HuH-7.5 (cell line): ENCODE results near the gene RPS3.
A peak's percentile ranks its signal among the peaks of the same experiment; 100 is the strongest.
"Not testable (repeated sequence)": the region's sequence is repeated elsewhere in the genome, so short reads cannot be mapped to it uniquely, and the experiment has no call there.

Experiments
- DNase-seq: peaks from one replicate; pipeline ENCODE4 v3.0.0; 2011; ENCODE audit warnings: low spot score

RPS3 gene

GRCh38 chr11:75380716-75381420 is 18.4 kb upstream of the RPS3 start:
- DNase-seq = no peak

- no peak for DNase-seq
Measured at GRCh38 chr11:75383246-75383645, 16.1 kb upstream of the RPS3 start.

DNA sequence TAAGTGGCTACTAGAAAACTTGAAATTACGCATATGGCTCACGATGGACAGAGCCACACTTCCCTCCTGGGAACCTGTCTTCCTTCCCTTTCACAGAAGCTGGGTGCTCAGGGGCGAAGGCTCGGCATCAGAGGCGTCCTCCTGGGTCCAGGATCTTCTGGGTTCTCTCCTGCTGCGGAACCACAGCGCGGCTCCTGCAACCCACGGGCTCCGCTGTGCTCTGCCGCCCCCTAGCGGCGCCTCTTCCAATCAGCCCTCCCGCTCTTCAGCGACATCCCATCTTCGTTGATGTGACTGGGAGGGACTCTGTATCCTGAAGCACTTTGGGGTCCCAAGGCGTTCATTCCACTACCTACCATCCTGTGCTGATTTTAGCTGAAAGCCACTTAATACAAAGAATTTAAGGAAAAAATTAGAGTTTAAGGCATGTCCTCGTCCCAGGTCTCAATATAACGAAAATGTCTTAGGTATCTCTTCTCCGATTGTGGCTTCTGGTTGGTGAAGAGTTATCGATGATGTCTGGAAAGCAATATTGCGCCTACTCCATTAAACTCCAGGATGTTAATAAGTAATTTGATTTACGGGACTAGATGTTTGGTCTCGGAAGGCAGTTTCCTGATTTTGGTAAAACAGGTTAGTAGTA is 14.8 kb upstream of the RPS3 start:
- peak; percentile 77 for DNase-seq

DNA sequence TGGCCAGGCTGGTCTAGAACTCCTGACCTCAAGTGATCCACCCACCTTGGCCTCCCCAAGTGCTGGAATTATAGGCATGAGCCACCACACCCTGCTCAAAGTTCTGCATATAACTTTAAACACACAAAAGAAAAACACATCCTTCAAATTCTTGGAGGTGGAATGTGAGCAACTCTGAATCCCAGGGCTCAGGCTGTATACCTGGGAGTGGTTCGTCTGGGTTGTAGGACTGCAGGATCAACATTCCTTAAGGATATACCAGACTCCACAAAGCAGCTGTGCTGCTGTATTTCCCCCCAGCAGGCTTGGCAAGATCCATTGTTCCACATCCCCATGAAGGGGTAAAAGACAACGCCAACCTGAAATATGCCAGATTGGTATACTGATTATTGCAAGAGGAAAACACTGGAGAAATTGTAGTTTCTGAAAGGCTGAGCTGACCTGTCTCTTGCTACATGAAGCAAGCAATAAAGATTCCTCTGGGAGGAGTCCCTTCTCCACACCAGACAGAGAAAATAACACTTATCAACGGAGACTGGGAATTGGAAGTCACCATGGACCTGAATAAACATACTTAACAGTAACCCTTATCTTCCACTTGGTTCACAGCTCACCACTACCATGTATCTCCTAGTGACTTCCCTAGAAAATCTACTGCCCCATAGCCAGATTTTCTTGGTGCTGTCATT is 12.2 kb upstream of the RPS3 start:
- no peak for DNase-seq

GRCh38 chr11:75387736-75388294 is 11.5 kb upstream of the RPS3 start:
- no peak for DNase-seq

- peak; percentile 64 for DNase-seq
Measured at GRCh38 chr11:75388386-75389275, 10.7 kb upstream of the RPS3 start.

GRCh38 chr11:75389276-75389605 is 10.1 kb upstream of the RPS3 start:
- no peak for DNase-seq

- no peak for DNase-seq
Measured at GRCh38 chr11:75389925-75390324, 9.4 kb upstream of the RPS3 start.

GRCh38 chr11:75394085-75394840 is 5.1 kb upstream of the RPS3 start:
- DNase-seq = no peak

GRCh38 chr11:75398906-75399305 is 412 bp upstream of the RPS3 start:
- DNase-seq = no peak

- DNase-seq = no peak
Measured at GRCh38 chr11:75400146-75400865, 988 bp downstream of the RPS3 start.

DNA sequence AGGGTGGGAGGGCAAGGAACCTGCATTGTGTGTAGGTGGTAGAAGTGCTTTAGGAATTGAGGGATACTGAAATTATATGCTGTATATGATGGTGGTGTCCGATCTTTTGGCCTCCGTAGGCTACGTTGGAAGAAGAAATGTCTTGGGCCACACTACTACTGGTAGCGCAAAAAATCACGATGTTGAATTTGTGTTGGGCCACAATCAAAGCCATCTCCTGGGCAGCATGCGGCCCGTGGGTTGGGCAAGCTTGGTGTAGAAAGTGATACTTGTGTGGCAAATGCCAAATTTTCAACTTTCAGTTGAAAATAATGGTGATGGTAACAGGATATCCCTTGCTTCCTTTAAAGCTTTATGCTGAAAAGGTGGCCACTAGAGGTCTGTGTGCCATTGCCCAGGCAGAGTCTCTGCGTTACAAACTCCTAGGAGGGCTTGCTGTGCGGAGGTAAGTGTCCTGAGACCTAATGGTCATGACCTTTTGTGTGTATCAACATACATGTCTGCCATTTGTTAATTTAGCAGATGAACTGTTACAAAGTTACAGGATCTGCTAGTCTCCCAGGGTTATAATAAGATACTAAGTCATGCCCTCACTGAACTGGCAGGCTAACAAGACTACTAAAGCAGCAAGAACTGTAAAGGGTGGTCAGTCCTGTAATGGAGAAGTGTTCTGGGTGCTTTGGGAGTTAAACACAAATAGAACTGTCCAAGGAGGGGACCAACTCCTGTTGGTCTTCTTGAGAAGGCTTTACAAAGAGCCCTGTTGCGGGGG is 2.9 kb downstream of the RPS3 start:
- DNase-seq = no peak

DNA sequence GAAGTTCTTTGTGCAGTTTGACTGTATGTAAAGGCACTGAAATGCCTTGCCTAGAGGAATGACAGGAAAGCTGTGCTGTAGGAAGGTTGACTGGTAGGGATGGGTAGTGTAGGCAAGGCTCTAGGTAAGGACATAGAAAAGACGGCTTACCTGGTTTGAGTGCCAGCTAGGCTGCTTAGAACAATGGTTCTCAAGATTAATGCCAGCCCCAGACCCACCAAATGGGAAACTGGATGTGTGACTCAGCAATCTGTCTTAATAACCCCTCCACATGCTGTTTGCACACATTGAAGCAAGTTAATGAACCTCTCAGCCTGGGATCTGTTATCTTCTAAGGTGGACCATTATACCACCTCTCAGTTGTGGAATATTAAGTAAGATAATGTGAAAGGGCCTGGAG is 3.7 kb downstream of the RPS3 start:
- DNase-seq = no peak

- no peak for DNase-seq
Measured at GRCh38 chr11:75403983-75404658, 4.8 kb downstream of the RPS3 start.

- no peak for DNase-seq
Measured at GRCh38 chr11:75406338-75406777, 7.0 kb downstream of the RPS3 start.

- DNase-seq = no peak
Measured at GRCh38 chr11:75408957-75409219, 9.6 kb downstream of the RPS3 start.

DNA sequence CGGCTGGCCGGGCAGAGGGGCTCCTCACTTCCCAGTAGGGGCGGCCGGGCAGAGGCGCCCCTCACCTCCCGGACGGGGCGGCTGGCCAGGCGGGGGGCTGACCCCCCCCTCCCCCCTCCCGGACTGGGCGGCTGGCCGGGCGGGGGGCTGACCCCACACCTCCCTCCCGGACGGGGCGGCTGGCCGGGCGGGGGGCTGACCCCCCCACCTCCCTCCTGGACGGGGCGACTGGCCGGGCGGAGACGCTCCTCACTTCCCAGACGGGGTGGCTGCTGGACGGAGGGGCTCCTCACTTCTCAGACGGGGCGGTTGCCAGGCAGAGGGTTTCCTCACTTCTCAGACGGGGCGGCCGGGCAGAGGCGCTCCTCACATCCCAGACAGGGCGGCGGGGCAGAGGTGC is 10.7 kb downstream of the RPS3 start:
- not testable (repeated sequence) for DNase-seq

DNA sequence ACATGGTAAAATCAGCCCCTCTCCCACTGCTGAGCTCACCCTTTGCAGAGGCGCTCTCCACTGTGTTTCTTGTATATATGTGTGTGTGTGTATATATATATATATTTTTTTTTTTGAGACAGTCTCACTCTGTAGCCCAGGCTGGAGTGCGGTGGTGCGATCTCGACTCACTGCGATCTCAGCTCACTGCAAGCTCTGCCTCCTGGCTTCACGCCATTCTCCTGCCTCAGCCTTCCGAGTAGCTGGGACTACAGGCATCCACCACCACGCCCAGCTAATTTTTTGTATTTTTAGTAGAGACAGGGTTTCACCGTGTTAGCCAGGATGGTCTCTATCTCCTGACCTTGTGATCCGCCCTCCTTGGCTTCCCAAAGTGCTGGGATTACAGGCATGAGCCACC is 13.8 kb downstream of the RPS3 start:
- DNase-seq = not testable (repeated sequence)

DNA sequence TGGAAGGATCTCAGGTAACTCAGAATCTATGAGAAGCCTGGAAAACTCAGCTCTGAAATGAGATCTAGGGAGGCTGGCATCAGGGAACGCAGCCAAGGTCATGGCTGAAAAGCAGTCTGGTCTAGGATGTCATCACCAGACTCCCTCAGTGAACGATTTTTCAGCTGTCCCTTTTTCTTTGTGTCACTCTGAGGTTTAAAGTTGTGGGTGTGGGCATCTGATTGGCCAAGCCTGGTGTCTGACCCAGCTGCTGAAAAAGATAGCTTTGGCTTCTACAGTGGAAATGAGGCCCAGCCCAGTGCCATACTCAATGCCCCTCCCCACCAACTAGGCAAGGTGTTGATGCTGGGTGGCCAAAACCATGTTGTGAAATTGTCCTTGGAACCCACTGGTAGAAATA is 14.5 kb downstream of the RPS3 start:
- no peak for DNase-seq
